ENCODE measurements around the gene NDFIP1. TPM values are rescaled to one million over a fixed set of nuclear protein-coding genes. Genes with fewer than 3 reads are reported as not detected.

Gene NDFIP1
- polyA plus RNA-seq, 1 experiment: 11.2 TPM

GRCh38 chr5:142125963-142126362, 17.4 kb downstream of the NDFIP1 start:
- ChIA-PET POLR2A (no interaction called here), CTCF (no interaction called here)
- Histone ChIP-seq H3K36me3 (ENCODE audit: control insufficient read depth, insufficient read depth, low read length) (no peaks in the 10 kb centered on the region; the same call in 1 of the 2 replicates), H3K27me3 (ENCODE audit: control insufficient read depth, insufficient read depth, low read length) (no peaks in the 10 kb centered on the region), H3K4me3 (ENCODE audit: low read depth, low read length) (no peak overlapping the region)
- TF ChIP-seq, protein P1, sequence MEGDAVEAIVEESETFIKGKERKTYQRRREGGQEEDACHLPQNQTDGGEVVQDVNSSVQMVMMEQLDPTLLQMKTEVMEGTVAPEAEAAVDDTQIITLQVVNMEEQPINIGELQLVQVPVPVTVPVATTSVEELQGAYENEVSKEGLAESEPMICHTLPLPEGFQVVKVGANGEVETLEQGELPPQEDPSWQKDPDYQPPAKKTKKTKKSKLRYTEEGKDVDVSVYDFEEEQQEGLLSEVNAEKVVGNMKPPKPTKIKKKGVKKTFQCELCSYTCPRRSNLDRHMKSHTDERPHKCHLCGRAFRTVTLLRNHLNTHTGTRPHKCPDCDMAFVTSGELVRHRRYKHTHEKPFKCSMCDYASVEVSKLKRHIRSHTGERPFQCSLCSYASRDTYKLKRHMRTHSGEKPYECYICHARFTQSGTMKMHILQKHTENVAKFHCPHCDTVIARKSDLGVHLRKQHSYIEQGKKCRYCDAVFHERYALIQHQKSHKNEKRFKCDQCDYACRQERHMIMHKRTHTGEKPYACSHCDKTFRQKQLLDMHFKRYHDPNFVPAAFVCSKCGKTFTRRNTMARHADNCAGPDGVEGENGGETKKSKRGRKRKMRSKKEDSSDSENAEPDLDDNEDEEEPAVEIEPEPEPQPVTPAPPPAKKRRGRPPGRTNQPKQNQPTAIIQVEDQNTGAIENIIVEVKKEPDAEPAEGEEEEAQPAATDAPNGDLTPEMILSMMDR (IDR thresholded peaks at IDR 0.05; ENCODE audit: insufficient read depth, low read depth, low read length): no peak
- DNase-seq (ENCODE audit: low read depth): no peak

- Histone ChIP-seq H3K27me3 (ENCODE audit: control insufficient read depth, insufficient read depth, low read length) (no peaks in the 10 kb centered on the region), H3K36me3 (ENCODE audit: control insufficient read depth, insufficient read depth, low read length) (peaks cover 5% of the 10 kb centered on the region), H3K4me3 (ENCODE audit: low read depth, low read length) (no peak overlapping the region)
- CTCF ChIA-PET: interaction anchor here (0.9 to 1.2 kb wide), 4 partner anchors 14 to 160 kb away, joined by 3 read pairs; partner anchors contain the start of gene RNF14
- no peak for DNase-seq (ENCODE audit: low read depth)
- TF ChIP-seq, protein P1 (IDR thresholded peaks at IDR 0.05; ENCODE audit: insufficient read depth, low read depth, low read length): no peak
- POLR2A ChIA-PET: no interaction called here
Measured at GRCh38 chr5:142128675-142129208, 20.2 kb downstream of the NDFIP1 start.

DNA sequence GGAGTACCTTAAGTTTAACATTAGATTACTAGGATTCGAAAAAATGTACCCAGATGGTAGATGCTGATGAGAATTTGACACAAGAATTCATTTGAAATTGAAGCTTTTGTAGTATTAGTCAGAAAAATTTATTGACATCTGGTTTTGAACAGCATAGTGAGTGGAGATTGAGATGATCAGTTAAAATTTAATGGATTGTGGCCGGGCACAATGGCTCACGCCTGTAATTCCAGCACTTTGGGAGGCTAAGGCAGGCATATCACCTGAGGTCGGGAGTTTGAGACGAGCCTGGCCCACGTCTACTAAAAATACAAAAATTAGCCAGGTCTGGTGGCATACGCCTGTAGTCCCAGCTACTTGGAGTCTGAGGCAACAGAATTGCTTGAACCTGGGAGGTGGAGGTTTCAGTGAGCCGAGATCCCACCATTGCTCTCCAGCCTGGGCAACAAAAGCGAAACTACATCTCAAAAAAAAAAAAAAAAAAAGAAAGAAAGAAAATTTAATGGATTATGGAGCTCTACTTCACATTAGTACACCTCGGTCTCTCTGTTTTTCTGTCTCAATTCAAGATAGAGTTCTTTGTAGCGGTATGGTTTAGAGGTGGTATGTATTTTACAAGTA, 21.0 kb downstream of the NDFIP1 start:
- POLR2A ChIA-PET: no interaction called here
- no peaks in the 10 kb centered on the region for H3K27me3 ChIP-seq (ENCODE audit: control insufficient read depth, insufficient read depth, low read length)
- no peak for DNase-seq (ENCODE audit: low read depth)
- CTCF ChIA-PET: interaction anchor here (0.6 to 1.2 kb wide), 6 partner anchors 14 to 195 kb away, joined by 3 read pairs; partner anchors contain the start of genes RNF14 and SPRY4
- peaks cover 5% of the 10 kb centered on the region for H3K36me3 ChIP-seq (ENCODE audit: control insufficient read depth, insufficient read depth, low read length)
- H3K4me3 ChIP-seq (ENCODE audit: low read depth, low read length): peak overlapping the region; percentile 16
- TF ChIP-seq, protein P1 (IDR thresholded peaks at IDR 0.05; ENCODE audit: insufficient read depth, low read depth, low read length): no peak

DNA sequence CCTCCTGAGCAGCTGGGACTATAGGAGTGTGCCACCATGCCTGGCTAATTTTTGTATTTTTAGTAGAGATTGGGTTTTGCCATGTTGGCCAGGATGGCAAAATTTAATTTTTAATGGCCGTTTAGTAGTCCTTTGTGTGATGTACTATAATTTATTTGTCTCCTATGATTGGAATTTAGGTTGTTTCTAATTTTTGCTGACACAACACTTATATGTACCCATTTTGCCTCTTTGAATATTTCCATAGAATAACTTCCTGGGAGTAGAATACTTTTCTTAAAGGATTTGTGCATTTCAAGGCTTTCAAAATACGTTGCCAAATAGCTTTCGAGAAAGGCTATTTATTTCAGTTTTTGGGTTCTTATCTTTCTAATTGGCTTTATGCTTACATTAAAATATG, 22.8 kb downstream of the NDFIP1 start:
- CTCF ChIA-PET: interaction anchor here (1.0 to 5.9 kb wide), 3 partner anchors 15 to 120 kb away, joined by 3 to 44 read pairs (median 4); no protein-coding TSS in a partner anchor
- Histone ChIP-seq H3K36me3 (ENCODE audit: control insufficient read depth, insufficient read depth, low read length) (peaks cover 5% of the 10 kb centered on the region), H3K4me3 (ENCODE audit: low read depth, low read length) (no peak overlapping the region), H3K27me3 (ENCODE audit: control insufficient read depth, insufficient read depth, low read length) (no peaks in the 10 kb centered on the region)
- POLR2A ChIA-PET: no interaction called here
- DNase-seq (ENCODE audit: low read depth): no peak
- TF ChIP-seq, protein P1 (IDR thresholded peaks at IDR 0.05; ENCODE audit: insufficient read depth, low read depth, low read length): no peak

DNA sequence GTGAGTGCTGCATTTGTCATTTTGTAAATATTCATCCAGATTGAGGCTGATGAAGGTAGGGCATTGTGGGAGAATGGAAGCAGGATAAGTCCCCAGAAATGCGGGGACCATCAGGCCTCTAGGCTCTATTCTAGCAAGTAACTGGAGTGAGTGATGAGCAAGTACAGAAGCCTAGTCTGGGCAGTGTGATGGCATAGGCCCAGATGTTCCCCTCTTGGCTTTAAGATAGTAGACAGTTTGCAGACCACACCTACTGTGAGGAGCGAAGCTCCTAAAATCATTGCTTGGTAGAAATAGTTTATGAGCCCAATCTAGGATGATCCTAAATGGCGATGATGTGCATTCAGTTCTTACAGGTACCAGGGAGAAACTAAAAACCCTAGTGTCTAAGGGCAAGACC, 24.3 kb downstream of the NDFIP1 start:
- peaks cover 5% of the 10 kb centered on the region for H3K36me3 ChIP-seq (ENCODE audit: control insufficient read depth, insufficient read depth, low read length)
- ChIA-PET CTCF (interaction anchor here (1.8 to 5.9 kb wide), 2 partner anchors 13 to 141 kb away, joined by 4 to 44 read pairs; no protein-coding TSS in a partner anchor), POLR2A (no interaction called here)
- TF ChIP-seq, protein P1 (IDR thresholded peaks at IDR 0.05; ENCODE audit: insufficient read depth, low read depth, low read length): no peak
- H3K27me3 ChIP-seq (ENCODE audit: control insufficient read depth, insufficient read depth, low read length): no peaks in the 10 kb centered on the region
- no peak overlapping the region for H3K4me3 ChIP-seq (ENCODE audit: low read depth, low read length)
- DNase-seq (ENCODE audit: low read depth): no peak

Measured in BJ (cell line).